HepG2 (cell line): ENCODE data around the gene TEX30. TPM values are rescaled to one million over a fixed set of nuclear protein-coding genes. Genes with fewer than 3 reads are reported as not detected.

Source experiments
- ARID2 ChIP-seq: sonication (generic); formaldehyde crosslinking; IDR thresholded peaks from 2 replicates; pipeline ENCODE4 v1.8.1; 2022; ENCODE audit warnings: mild to moderate bottlenecking, missing genetic modification reagents, borderline replicate concordance
- BRCA1 ChIP-seq: sonication (generic); formaldehyde crosslinking; IDR thresholded peaks from 2 replicates; pipeline ENCODE4 v1.4.0; 2020; ENCODE audit warnings: missing genetic modification reagents
- CBX1 ChIP-seq: IDR thresholded peaks from one replicate; pipeline ENCODE4 v1.6.1; 2016; ENCODE audit warnings: antibody characterized with exemption, low read depth
- CENPX ChIP-seq: sonication (generic); formaldehyde crosslinking; IDR thresholded peaks from 2 replicates; pipeline ENCODE4 v1.9.0; 2021; ENCODE audit warnings: mild to moderate bottlenecking, missing genetic modification reagents, moderate library complexity
- FOSL2 ChIP-seq: sonication (generic); formaldehyde crosslinking; IDR thresholded peaks from 2 replicates; pipeline ENCODE4 v1.4.0; 2020; ENCODE audit warnings: missing genetic modification reagents
- MAZ ChIP-seq, 2 experiments: sonication (generic) in 1 of 2; formaldehyde crosslinking in 1 of 2; IDR thresholded peaks; 2 replicates each; pipeline versions ENCODE4 v1.5.0 to v1.6.1; 2012 to 2020; ENCODE audit warnings: low read depth in 2 of 2, mild to moderate bottlenecking in 2 of 2, borderline replicate concordance in 1 of 2, improper control_type of control experiment in 1 of 2, low read length in 1 of 2, missing genetic modification reagents in 1 of 2, moderate library complexity in 1 of 2
- NONO ChIP-seq, 2 experiments: fragments of 450-650 bp in 1 of 2; sonication (generic) in 1 of 2; formaldehyde crosslinking in 1 of 2; IDR thresholded peaks in 1 of 2; conservative IDR thresholded peaks in 1 of 2; 2 replicates each; pipeline versions ENCODE4 v1.6.1 to v1.8.0; 2017 to 2022; ENCODE audit warnings: mild to moderate bottlenecking in 1 of 2, missing genetic modification reagents in 1 of 2, moderate library complexity in 1 of 2
- POLR2G ChIP-seq: fragments of 200-400 bp; formaldehyde crosslinking; IDR thresholded peaks from 2 replicates; pipeline ENCODE4 v1.6.1; 2018; ENCODE audit warnings: mild to moderate bottlenecking, low read depth, low read length, moderate library complexity
- REXO4 ChIP-seq: sonication (generic); formaldehyde crosslinking; IDR thresholded peaks from 2 replicates; pipeline ENCODE4 v1.8.0; 2022; ENCODE audit warnings: missing genetic modification reagents, mild to moderate bottlenecking, borderline replicate concordance
- TP53 ChIP-seq: sonication (generic); formaldehyde crosslinking; conservative IDR thresholded peaks from 2 replicates; pipeline ENCODE4 v1.4.0; 2020; ENCODE audit warnings: missing genetic modification reagents
- ZC3H13 ChIP-seq: sonication (generic); formaldehyde crosslinking; IDR thresholded peaks from 2 replicates; pipeline ENCODE4 v1.8.1; 2023; ENCODE audit warnings: mild to moderate bottlenecking, missing genetic modification reagents, moderate library complexity
- ZNF138 ChIP-seq: sonication (generic); formaldehyde crosslinking; IDR thresholded peaks from 2 replicates; pipeline ENCODE4 v1.5.0; 2020; ENCODE audit warnings: mild to moderate bottlenecking, low read depth, missing genetic modification reagents
- ZNF263 ChIP-seq: sonication (generic); formaldehyde crosslinking; IDR thresholded peaks from 2 replicates; pipeline ENCODE4 v1.4.0; 2020; ENCODE audit warnings: missing genetic modification reagents
- ZNF430 ChIP-seq: sonication (generic); formaldehyde crosslinking; IDR thresholded peaks from 2 replicates; pipeline ENCODE4 v1.9.0; 2021; ENCODE audit warnings: mild to moderate bottlenecking, missing genetic modification reagents
- ZNF446 ChIP-seq: sonication (generic); formaldehyde crosslinking; IDR thresholded peaks from 2 replicates; pipeline ENCODE4 v1.5.0; 2020; ENCODE audit warnings: mild to moderate bottlenecking, missing genetic modification reagents
- ZNF556 ChIP-seq: sonication (generic); formaldehyde crosslinking; IDR thresholded peaks from 2 replicates; pipeline ENCODE4 v1.4.0; 2020; ENCODE audit warnings: mild to moderate bottlenecking, missing genetic modification reagents, borderline replicate concordance
- ZNF709 ChIP-seq: sonication (generic); formaldehyde crosslinking; IDR thresholded peaks from 2 replicates; pipeline ENCODE4 v1.5.0; 2020; ENCODE audit warnings: mild to moderate bottlenecking, missing genetic modification reagents
- ZNF776 ChIP-seq: sonication (generic); formaldehyde crosslinking; IDR thresholded peaks from 2 replicates; pipeline ENCODE4 v1.4.0; 2020; ENCODE audit warnings: mild to moderate bottlenecking, missing genetic modification reagents
- polyA plus RNA-seq, 8 experiments: library from polyadenylated mRNA; depleted of rRNA in 3 of 8; stranded (reverse) in 7 of 8; unstranded in 1 of 8; fragments of >200 nt; fragmentation: Illumina TruSeq in 4 of 8; extraction: Trizol in 4 of 8; gene quantifications; 2 replicates each; pipeline versions ENCODE4 v1.2.1 to v1.2.3, GENCODE V29; 2011 to 2016; ENCODE audit warnings: low read depth in 4 of 8, missing spikeins in 1 of 8, mixed read lengths in 1 of 8; ENCODE audit not compliant: insufficient read depth in 1 of 8
- total RNA-seq, 5 experiments: library from RNA; depleted of rRNA; stranded (reverse); fragments of >200 nt; fragmentation: Illumina TruSeq; extraction: Trizol; gene quantifications; 2 replicates each; pipeline ENCODE4 v1.2.3, GENCODE V29; 2016; ENCODE audit warnings: low read depth in 1 of 5
- TF ChIP-seq, protein P1 (sequence below): IDR thresholded peaks from 2 replicates; pipeline ENCODE4 v1.6.1; 2016; ENCODE audit warnings: missing compliant biosample characterization, missing genetic modification reagents, borderline replicate concordance
- TF ChIP-seq, protein P2 (sequence below): sonication (generic); formaldehyde crosslinking; conservative IDR thresholded peaks from 2 replicates; pipeline ENCODE4 v1.8.0; 2022; ENCODE audit warnings: low read depth, missing genetic modification reagents
- TF ChIP-seq, protein P3 (sequence below): sonication (generic); formaldehyde crosslinking; IDR thresholded peaks from 2 replicates; pipeline ENCODE4 v1.8.1; 2023; ENCODE audit warnings: mild to moderate bottlenecking, moderate library complexity, missing genetic modification reagents
- TF ChIP-seq, protein P4 (sequence below): sonication (generic); formaldehyde crosslinking; IDR thresholded peaks from 2 replicates; pipeline ENCODE4 v1.8.0; 2022; ENCODE audit warnings: mild to moderate bottlenecking, missing genetic modification reagents; ENCODE audit not compliant: insufficient replicate concordance

Gene TEX30
- total and polyA plus RNA-seq, 2 of the 13 experiments (the other 11 are each of a cell fraction or from before 2014, with no cell fraction given): 0.60 to 1.2 TPM

DNA sequence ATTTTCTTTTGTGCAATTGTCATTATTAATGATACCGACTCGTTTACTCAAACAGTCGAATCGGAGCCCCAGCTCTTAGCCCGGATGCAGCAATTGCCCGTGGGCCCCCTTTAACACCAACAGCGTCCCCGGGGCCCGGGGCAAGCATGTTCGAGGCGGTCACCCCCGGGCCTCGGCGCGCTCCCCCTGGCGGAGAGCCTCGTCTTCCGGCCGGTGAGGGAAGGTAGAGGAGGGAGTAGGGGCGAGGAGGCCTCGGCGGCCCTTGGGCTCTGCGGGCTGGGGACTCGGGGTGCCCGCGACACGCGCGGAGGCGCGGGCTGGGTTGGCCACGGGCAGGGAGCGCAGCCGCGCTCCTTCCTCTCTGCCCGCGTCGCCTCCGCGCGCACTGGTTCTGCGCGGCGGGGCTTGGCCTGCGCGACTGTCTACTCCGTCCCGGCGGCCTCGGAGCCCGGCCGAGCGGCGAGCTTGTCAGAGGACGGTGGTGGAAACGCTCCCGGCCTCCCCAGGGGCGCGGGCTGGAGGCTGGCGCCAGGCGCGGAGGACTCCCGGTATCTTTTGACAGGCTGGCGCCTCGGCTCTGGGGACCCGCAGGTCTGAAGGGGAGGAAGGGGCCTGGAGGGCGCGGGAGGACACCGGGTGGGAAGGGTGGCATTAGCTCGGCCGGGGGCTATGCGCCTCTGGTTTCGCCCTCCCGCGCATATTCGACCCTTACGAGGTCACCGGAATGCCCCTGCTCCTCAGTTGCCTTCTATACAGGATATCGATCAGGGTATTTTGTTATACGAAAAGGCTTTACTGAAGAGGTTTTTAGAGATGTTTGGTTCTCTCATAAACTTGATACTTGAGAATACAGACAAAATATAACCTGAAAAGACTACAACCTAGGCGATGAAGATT, 26.8 kb upstream of the TEX30 start (continued):
- TF ChIP-seq FOSL2 (CRISPR knock-in tag) (0 out of 2 replicates have a peak, but pooled peaks have one; percentile 31), CENPX (CRISPR knock-in tag) (no peak), TP53 (CRISPR knock-in tag) (no peak), ZNF430 (CRISPR knock-in tag) (peak; percentile 60; the same call in 1 of the 2 replicates), POLR2G (peak; percentile 78), ZNF709 (CRISPR knock-in tag) (peak; percentile 86), NONO (IDR thresholded peaks at IDR 0.05) (no peak), NONO (CRISPR knock-in tag; conservative IDR thresholded peaks at IDR 0.05) (0 out of 2 replicates have a peak, but pooled peaks have one; percentile 45), CBX1 (peak; percentile 23), ZNF776 (CRISPR knock-in tag) (no peak; the same call in 1 of the 2 replicates), ARID2 (0 out of 2 replicates have a peak, but pooled peaks have one; percentile 68), ZC3H13 (CRISPR knock-in tag) (peak; percentile 76), ZNF263 (CRISPR knock-in tag) (peak; percentile 48; the same call in 1 of the 2 replicates), ZNF556 (no peak; the same call in 1 of the 2 replicates), MAZ (IDR thresholded peaks at IDR 0.05; ENCODE audit: borderline replicate concordance, low read depth, low read length) (peak; percentile 77), MAZ (CRISPR knock-in tag; IDR thresholded peaks at IDR 0.05; ENCODE audit: low read depth) (peak; percentile 76), REXO4 (no peak), ZNF138 (0 out of 2 replicates have a peak, but pooled peaks have one; percentile 34), BRCA1 (no peak), ZNF446 (peak; percentile 93)
- TF ChIP-seq, protein P1, sequence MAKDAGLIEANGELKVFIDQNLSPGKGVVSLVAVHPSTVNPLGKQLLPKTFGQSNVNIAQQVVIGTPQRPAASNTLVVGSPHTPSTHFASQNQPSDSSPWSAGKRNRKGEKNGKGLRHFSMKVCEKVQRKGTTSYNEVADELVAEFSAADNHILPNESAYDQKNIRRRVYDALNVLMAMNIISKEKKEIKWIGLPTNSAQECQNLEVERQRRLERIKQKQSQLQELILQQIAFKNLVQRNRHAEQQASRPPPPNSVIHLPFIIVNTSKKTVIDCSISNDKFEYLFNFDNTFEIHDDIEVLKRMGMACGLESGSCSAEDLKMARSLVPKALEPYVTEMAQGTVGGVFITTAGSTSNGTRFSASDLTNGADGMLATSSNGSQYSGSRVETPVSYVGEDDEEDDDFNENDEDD (CRISPR knock-in tag): peak; percentile 41; the same call in 1 of the 2 replicates
- TF ChIP-seq, protein P2, sequence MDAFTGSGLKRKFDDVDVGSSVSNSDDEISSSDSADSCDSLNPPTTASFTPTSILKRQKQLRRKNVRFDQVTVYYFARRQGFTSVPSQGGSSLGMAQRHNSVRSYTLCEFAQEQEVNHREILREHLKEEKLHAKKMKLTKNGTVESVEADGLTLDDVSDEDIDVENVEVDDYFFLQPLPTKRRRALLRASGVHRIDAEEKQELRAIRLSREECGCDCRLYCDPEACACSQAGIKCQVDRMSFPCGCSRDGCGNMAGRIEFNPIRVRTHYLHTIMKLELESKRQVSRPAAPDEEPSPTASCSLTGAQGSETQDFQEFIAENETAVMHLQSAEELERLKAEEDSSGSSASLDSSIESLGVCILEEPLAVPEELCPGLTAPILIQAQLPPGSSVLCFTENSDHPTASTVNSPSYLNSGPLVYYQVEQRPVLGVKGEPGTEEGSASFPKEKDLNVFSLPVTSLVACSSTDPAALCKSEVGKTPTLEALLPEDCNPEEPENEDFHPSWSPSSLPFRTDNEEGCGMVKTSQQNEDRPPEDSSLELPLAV (CRISPR knock-in tag): no peak
- TF ChIP-seq, protein P3, sequence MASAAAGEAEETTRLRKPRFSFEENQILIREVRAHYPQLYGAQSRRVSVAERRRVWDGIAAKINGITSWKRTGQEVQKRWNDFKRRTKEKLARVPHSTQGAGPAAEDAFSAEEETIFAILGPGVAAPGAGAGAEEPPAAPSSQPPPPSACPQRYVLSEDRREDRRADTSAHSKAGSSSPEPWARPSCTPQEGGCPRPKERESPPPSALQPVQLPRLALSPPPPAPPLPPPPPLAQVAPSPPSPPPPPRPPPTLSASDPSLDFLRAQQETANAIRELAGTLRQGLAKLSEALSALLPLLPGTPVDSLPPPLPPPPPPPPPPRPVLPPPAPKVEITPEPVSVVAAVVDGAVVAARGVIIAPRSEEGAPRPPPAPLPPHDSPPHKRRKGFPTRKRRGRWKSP (CRISPR knock-in tag): peak; percentile 74; the same call in 1 of the 2 replicates
- TF ChIP-seq, protein P4, sequence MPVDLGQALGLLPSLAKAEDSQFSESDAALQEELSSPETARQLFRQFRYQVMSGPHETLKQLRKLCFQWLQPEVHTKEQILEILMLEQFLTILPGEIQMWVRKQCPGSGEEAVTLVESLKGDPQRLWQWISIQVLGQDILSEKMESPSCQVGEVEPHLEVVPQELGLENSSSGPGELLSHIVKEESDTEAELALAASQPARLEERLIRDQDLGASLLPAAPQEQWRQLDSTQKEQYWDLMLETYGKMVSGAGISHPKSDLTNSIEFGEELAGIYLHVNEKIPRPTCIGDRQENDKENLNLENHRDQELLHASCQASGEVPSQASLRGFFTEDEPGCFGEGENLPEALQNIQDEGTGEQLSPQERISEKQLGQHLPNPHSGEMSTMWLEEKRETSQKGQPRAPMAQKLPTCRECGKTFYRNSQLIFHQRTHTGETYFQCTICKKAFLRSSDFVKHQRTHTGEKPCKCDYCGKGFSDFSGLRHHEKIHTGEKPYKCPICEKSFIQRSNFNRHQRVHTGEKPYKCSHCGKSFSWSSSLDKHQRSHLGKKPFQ (CRISPR knock-in tag): no peak
